Astrocyte of the cerebellum (primary cell): ENCODE results near the gene ALDH8A1.

Experiments
- DNase-seq: peaks from one replicate; pipeline ENCODE4 v3.0.0-alpha.2; 2011; ENCODE audit warnings: low read depth
- H3K4me3 ChIP-seq: 2 replicates; pipeline ENCODE4 v1.5.1; 2011; ENCODE audit warnings: mild to moderate bottlenecking, low read depth, low read length, moderate library complexity
- in situ Hi-C: cut with HindIII; loops from 2 replicates; pipeline ENCODE4 v1.10.0; 2017; ENCODE audit warnings: low sequenced_read_pairs
- TF ChIP-seq, protein P1 (sequence below): IDR thresholded peaks from 2 replicates; pipeline ENCODE4 v1.5.1; 2012; ENCODE audit warnings: low read length, low read depth, moderate library complexity, mild to moderate bottlenecking; ENCODE audit errors: missing control alignments

The ALDH8A1 gene

DNA sequence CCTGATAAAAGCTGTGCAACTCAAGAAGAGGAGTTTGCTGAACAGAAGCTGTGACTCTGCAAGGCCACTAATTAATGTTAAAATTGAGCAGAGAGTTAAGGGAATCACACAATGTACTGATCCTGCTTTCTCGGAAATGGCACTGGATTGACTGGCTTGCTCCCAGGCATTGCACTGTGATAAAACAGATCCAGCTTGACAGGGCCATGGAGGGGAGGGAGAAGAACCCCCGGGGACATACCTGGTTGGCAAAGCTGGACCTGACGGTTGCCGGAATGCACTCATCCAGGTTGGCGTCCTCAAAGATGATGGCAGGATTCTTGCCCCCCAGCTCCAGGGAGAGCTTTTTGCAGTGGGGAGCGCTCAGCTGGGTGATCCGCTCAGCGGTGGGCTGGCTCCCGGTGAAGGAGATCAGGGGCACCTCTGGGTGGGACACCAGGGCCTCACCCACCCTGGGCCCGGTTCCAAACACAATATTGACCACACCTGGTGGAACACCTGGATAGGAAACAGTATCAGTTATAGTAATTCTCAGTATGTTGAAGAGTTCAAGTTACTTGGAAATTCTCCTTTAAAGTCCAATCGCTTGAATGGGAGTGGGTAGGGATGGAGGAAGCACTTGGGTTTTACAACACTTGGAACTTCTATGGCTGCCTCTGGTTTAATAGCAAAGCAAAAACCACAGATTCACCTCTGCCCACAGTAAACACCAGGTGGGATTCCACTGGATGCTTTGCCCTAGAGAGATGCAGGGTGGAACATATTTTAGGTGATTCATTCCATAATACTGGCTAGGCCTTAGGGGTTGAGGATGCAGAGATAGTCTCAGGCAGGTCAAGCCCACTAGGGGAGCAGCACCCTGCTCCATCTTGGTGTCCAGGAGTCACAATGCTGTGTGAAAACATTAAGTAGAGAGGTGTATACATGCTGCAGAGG, 17.1 kb downstream of the ALDH8A1 start:
- no peak overlapping the region for H3K4me3 ChIP-seq
- in situ Hi-C loops, result no loop called here
- TF ChIP-seq, protein P1, sequence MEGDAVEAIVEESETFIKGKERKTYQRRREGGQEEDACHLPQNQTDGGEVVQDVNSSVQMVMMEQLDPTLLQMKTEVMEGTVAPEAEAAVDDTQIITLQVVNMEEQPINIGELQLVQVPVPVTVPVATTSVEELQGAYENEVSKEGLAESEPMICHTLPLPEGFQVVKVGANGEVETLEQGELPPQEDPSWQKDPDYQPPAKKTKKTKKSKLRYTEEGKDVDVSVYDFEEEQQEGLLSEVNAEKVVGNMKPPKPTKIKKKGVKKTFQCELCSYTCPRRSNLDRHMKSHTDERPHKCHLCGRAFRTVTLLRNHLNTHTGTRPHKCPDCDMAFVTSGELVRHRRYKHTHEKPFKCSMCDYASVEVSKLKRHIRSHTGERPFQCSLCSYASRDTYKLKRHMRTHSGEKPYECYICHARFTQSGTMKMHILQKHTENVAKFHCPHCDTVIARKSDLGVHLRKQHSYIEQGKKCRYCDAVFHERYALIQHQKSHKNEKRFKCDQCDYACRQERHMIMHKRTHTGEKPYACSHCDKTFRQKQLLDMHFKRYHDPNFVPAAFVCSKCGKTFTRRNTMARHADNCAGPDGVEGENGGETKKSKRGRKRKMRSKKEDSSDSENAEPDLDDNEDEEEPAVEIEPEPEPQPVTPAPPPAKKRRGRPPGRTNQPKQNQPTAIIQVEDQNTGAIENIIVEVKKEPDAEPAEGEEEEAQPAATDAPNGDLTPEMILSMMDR, result no peak
- DNase-seq, result no peak

DNA sequence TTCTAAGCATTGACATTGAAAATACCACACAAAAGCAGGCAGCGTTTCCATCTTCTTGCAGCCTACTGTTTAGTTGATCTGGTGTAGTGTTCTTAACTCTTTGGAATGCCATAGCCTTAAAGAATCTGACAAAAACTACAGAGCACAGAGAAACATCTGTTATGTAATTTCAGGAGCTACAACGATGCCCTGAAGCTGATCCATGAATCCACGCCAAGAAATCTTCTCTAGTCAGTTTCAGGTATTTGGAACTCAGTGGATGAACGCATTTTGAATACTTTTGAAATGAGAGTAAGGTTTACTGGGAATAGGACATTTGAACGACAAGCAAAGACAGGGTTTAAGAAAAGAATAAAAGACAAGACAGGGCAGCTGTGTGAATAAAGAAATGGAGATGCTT, 17.8 kb downstream of the ALDH8A1 start:
- in situ Hi-C loops, result no loop called here
- no peak overlapping the region for H3K4me3 ChIP-seq
- DNase-seq, result no peak
- TF ChIP-seq, protein P1, result no peak

DNA sequence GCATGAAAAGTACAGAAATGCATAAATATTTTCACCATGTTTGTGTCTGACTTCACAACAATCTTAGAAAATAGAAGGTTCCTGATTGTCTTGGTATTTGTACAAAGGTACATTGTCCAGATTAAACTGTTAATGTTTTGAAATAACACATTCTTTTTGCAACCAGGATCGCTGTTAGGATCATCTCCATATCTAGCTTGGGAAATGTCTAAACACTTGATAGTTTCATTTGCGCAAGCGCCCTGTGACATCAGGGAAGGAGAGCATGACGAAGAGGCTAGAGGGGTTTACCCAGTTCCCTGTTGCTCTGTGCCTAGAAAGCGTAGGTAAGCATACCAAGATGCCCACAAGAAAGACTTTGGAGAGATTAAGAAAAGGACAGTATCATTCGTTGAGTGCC, 19.4 kb downstream of the ALDH8A1 start:
- in situ Hi-C loops, result no loop called here
- TF ChIP-seq, protein P1, result no peak
- no peak overlapping the region for H3K4me3 ChIP-seq
- DNase-seq, result no peak

DNA sequence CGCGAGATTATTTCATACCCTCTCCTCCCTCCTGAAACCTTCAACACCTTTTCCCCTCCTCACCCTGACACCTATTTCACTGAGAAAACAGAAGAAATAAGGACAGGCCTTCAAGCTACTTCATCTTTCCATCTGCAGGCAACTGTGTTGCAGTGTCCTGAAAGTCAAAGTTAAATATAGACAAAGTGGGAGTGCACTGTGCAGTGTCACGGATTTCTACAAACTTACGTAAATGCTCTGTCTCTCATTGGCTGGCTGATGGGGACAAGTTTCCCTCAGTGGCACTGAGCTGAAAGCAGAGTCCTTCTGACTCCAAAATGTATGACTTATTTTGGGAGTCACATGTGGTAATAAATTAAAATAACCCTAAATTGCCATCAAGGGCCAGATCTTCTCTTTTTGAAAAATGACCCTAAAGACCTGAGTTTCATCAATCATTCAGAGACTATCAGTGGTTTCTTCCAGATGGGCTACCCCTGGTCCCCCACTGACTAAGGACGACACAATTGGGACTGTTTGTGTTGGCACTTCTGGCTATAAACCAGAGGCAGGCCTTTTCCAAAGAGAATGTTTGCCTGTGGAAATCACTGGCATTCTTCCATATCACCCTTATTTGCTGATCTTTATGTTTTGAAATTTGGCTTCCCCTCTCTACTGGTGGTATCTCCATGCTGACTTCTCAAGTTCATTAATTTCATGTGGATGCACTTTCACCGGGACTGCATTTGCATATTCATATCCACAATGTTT, 21.6 kb downstream of the ALDH8A1 start:
- H3K4me3 ChIP-seq, result no peak overlapping the region
- DNase-seq, result no peak
- TF ChIP-seq, protein P1, result no peak
- in situ Hi-C loops, result no loop called here

DNA sequence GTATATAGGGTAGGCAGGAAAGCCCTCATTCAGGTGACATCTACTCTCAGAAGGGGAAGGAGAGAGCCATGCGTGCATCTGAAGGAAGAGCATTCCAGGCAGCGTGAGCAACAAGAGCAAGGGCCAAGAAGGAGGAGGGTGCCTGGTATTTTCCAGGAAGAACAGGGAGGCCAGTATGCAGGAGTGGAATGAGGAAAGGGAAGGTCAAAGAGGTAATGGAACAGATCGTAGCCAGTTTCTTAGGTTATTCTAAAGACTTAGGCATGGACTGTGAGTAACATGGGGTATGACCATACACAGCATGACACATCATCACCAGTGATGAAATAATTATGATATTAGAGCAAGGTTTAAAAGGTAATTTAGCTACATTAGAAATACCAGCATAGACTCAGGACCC, 24.1 kb downstream of the ALDH8A1 start:
- no peak overlapping the region for H3K4me3 ChIP-seq
- DNase-seq, result no peak
- in situ Hi-C loops, result no loop called here
- TF ChIP-seq, protein P1, result no peak

DNA sequence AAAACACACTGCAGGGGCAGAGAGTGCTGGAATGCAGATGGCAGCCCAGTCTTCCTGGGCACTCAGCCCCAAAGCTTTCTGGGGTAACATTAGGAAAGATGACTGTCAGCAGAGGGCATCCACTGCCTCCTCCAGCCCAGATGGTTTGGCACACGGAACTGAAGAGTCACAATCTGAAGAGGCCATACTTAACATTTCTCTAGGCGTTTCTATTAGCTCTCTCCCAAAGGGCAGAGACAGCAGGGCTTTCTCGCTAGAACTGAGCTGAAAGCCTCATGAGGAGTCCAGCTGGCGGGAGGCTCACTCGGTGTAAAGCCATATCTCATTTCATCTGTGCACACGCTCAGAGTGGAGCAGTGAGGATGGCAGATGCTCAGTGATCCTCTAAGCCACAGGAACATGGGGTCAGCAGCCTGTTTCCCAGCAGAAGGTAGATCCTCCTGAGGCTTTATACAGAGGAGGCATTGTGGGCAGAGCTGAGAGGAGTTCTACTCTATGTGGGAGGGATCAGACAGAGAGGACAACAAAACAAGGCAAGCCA, 28.1 kb downstream of the ALDH8A1 start:
- no peak for DNase-seq
- H3K4me3 ChIP-seq, result no peak overlapping the region
- TF ChIP-seq, protein P1, result no peak
- in situ Hi-C loops, result no loop called here
